GM18505 (cell line): ENCODE measurements around the gene LOX.

Experiments used
- ATAC-seq: cut with Tn5 transposase; IDR thresholded peaks from one replicate; pipeline ENCODE4 v1.9.1; 2021; ENCODE audit not compliant: unreplicated experiment
- POLR2A ChIP-seq: IDR thresholded peaks from 4 replicates; pipeline ENCODE4 v1.6.1; 2011; ENCODE audit warnings: borderline replicate concordance; ENCODE audit not compliant: insufficient read depth, insufficient read length; ENCODE audit errors: extremely low read depth

LOX gene, protein sequence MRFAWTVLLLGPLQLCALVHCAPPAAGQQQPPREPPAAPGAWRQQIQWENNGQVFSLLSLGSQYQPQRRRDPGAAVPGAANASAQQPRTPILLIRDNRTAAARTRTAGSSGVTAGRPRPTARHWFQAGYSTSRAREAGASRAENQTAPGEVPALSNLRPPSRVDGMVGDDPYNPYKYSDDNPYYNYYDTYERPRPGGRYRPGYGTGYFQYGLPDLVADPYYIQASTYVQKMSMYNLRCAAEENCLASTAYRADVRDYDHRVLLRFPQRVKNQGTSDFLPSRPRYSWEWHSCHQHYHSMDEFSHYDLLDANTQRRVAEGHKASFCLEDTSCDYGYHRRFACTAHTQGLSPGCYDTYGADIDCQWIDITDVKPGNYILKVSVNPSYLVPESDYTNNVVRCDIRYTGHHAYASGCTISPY

DNA sequence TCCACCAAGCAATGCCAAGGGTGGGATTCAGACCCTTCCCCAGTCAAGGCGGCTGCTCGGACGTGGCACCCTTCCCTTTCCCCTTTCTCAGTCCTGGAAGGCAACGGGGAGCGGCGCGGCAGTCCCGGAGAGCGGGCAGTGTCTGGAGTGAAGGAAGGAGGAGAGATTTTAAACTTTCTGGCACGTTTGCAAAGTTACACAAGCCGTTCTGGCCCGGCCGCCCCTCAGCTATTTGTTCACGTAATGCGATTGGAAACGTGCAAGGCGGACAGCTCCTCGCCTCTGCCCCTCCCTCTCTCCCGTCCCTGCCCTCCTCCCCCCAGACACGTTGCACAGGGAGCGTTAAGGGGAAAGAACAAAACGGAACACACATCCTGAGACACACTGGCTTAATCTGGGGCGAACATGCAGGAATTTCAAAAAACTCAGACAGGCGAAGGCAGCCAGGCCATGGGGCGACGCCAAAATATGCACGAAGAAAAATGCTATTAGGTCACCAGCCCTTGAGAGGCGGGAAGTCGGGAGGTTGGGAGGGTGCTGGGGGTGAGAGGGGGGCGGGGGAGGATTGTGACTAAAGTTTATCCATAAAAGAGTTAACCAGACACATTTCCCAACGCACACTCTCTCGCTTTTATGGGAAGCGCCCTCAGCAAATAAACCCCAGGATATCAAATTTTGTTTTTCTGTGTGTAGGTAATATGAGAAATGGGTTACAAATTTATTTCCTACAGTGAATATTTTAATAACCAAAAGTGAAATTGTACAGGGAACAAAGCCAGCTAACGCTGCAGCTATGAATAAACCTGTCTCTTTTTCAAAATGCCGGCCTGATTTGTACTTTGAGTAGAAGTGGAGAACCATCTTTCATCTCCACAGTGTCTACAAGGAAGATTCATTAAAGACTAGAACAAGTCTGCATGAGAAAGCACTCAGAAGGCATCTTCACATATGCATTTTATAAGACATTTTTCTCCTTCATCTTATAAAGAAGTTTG lies at the start of gene LOX:
Gene LOX (minus strand): TSS at position 144 of the 995 bp plus-strand sequence. CDS start 274 bp downstream, outside the sequence.
- ATAC-seq: no peak

DNA sequence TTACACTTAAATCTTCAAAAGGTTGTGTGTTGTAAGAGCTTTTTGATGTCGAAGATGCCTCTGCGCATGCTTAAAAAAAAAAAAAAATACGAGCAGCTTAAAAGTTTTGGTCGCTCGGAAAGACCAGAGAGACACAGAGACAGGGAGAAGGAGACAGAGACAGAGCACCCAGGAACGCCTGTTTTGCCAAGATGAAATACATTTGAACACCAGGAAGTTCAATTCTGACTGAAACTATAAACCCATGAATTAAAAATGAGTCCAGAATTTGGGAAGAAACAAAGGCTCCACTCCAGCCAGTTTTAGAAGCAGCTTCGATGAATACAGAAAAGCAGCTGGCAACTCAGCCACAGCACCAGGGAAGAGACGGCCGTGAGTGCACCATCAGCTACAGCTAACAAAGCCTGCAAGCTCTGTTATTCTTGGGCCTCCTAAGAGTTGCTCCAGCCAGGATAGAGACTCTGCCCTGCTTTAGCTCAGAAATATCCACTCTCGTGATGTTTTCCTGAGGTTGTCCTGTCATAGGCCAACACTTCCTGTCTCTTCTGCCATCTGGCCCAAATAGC lies 48.8 kb upstream of the LOX start:
- TF ChIP-seq POLR2A: no peak
- no peak for ATAC-seq

More for the DNA sequence above, at the start of gene LOX:
- no peak for TF ChIP-seq POLR2A

DNA sequence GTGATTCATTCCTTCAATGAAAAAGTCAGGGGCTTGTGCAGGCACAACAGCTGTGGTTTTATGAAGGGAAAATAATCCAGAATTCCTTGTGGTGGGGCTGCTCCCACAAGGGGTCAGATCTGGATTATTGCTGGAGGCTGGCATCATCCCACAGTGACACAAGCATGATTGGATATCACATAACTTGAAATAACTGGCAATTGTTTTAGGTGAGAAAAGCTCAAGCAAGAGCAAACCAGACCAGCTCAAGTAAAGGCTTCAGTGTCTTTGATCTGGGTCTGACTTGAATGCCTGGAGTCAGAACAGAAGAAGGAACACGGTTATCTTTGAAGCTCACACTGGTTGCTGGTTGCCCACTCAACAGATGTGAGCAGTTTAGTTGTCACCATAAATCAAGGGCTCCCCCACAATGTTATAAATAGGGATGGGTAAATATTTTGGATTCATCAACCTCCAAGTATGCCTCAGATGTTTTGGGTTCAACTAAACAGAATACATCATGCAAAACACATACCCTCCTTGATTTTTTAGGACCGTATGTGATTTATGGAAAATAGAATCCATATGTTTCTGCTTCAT lies 48.2 kb upstream of the LOX start:
- TF ChIP-seq POLR2A: no peak
- ATAC-seq: no peak

DNA sequence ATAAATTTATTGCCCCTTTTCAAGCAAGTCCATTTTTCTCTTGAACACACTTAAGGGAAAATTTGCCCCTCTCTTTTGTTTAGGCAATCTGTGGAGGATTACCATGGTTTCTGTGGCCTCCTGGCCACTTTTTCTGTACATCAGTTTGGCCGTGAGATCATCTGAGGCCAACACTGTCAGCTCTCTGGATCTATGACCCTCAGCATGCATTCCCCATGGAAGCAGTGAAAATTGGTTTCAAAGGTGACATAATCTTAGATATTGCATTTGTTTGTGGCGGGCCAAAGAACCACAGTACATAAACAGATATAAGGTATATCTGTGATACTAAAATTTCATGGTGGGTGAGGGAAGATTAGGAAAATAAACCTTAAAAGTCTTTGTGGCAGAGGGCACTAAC lies 46.7 kb upstream of the LOX start:
- TF ChIP-seq POLR2A: no peak
- no peak for ATAC-seq

DNA sequence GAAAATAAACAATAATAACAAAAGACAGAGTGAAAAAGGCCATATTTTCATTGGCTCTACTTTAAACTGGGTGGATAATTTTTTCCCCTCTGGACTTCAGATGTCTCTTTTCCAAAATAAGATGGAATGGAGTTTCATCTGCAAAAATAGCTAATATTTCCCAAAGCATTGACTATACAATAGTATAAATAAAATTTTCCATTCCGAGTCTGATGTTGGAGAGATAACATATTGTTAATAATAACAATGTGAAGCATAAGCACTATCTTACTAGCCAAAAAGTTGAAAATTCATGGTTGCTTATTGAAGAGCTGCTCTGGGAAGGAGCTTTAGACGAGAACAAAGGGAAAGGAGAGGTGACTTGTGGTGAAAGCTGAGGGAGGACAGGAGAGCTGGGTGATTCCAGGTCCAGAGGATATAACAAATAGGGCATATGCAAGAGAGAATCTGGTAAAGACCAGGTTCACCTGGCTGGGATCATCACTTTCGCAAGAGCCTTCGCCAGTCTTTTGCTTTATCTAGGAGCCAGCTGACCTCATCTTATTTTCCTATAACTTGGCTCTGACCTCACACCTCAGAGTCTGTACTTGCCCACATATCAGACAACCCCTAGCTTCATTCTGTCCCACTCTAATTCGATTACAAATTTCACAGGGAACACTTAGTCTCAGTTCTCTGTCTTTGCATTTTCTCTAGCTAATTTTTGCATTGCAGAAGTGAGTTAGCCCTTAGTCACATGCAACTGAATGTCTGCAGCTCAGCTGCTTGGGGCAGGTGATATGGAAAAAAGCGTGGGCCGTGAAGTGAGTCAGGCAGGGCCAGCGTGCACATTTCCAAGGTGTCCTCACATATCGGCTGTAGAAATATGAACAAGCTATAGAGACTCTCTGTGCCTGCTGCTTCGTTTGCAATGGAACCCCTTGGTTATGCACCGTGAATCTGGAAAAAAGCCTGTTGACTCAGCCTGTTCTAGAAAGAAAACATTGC lies 43.7 kb upstream of the LOX start:
- no peak for ATAC-seq
- TF ChIP-seq POLR2A: no peak

DNA sequence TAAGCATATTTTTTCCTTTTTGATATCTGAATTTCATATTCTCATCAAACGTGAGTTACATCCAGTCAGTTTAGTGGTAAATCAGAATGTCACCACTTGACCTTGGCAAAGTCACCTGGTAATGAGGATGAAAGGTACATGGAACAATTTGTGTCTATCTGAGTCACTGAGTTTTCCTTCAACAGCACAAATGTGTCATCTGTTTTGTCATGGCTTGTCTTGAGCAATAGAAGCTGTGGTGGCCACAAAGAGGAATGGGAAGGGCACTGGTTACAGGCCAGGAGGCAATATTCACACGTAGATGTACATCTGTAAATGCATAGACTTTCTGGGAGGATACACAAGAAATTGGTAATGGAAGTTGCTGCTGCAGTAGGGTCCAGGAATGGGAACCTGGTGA lies 42.9 kb upstream of the LOX start:
- no peak for TF ChIP-seq POLR2A
- no peak for ATAC-seq

DNA sequence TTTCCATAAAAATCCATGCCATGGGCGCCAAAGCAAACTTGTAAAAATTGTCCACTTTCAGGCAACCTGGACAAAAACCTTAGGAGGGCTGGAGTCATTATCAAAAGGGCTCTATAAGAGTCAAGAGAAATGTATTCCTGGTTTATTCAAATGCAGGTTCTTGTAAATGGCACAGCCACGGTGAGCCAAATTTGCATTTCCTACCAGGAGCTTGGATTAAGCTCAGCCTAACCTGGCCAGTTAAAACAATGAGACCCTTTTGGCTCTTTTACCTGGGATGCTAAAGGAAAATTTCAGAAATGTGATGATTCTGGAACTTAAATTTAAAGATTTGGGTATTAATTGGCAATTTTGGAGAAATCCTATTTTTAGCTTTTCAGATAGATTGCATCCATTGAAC lies 42.4 kb upstream of the LOX start:
- no peak for ATAC-seq
- TF ChIP-seq POLR2A: no peak

DNA sequence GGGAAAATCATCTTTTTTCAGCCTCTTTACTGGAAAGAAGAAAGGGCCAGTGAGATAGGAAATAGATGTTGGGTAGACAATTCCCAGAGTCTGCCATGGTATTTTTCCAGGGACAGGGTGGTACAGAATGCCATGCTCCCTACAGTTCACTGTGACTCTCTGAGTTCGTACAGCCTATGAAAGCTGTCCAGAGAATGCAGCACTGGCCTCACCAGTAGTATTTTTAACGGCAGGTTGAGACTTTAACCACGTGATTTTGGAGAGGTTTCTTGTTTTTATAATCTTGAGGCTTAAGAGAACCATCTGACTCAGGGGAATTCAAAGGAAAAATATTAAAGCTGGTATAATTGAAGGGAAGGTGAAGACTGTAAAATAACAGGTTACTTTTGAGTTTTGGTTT lies 41.1 kb upstream of the LOX start:
- no peak for TF ChIP-seq POLR2A
- ATAC-seq: no peak

DNA sequence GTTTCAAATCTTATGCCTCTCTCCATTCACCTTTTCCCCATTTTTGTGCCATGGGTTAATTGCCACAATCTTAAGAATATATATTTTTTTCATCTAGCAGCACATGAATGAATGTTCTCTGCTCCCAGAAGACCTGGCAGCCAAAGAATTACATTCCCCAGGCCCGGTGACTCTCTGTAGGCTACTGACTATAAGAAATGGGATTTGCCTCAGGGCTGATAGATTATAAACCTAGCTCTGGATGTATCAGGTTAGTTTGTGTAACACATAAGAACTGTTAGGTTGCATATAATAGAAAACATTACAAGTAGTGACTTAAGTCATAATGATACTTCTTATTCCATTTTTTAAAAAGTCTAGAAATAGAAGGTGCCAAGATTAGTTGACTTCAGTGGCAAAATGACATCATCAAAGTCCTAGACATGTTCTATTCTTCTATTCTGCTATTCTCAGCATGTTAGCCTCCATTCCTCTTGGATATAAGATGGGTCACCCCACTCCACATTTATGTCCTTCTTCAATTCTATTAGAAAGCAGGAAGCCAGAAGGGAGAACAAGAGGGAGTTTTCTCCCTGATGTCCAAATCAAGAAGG lies 40.4 kb upstream of the LOX start:
- ATAC-seq: no peak
- TF ChIP-seq POLR2A: no peak

DNA sequence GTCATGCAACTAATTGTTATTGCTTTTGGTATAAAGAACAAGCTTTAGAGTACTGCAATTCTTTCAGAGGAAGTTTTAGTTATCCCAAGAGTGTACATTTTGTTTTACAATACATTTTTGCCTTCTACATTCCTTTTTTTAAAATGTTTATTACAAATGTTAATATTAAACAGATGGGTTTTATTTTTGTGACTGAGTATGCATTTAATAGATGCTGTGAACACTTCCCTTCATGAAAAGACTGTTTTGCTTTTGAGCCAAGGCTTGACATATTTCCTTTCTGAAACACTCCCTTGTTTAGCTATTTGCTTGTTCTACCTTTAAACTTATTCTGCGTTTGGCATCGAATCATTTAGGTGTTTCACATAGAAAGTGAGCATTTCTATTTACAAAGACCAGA lies 36.4 kb upstream of the LOX start:
- no peak for TF ChIP-seq POLR2A
- ATAC-seq: no peak

DNA sequence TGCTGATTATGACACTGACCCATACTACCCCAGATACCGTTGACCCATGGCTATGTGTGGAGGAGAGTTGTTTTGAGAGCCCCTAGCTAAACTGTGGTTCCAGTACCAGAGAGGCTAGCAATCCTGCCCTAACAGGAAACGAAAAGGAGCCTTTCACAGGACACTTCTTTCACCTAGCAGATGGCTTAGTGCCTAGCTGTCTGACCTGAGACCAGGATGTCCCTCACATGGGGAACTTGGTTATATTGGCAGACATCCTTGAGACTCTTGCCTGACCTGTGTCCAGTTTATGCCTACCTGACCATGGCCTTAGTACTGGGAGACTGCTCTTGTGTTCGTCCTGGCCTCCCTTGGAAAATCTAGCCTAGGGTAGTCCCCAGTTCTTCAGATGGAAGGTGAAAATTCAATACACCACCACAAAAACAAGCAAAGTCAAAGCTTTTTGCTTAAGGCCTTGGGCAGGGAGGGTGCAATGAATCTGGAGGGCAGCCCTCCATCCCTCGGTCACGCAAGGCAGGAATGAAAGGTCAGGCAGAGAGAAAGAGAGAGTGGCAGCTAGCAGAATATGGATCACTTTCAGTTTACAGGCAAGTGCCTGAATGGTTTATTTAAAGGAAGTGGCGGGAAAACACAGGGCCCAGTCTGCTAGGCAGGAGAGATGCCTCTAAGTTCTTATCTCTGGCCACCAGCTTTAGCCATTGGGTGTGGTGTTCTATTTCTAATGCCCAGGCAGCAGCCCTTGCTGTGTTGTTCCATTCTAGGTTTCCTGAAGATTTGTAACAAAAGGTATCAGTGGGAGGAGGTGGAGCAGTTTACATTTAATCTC lies 34.9 kb upstream of the LOX start:
- no peak for ATAC-seq
- TF ChIP-seq POLR2A: no peak
